NCI-H187 treated with DMSO at 0.1 percent for 48 hours (cell line): ENCODE measurements around the gene PCMT1.
"Not testable (repeated sequence)": the region's sequence is repeated elsewhere in the genome, so short reads cannot be mapped to it uniquely, and the experiment has no call there.

Source experiments
- DNase-seq: peaks from one replicate; lab custom pipeline; 2025; lab: John Stamatoyannopoulos, UW

PCMT1 gene

DNA sequence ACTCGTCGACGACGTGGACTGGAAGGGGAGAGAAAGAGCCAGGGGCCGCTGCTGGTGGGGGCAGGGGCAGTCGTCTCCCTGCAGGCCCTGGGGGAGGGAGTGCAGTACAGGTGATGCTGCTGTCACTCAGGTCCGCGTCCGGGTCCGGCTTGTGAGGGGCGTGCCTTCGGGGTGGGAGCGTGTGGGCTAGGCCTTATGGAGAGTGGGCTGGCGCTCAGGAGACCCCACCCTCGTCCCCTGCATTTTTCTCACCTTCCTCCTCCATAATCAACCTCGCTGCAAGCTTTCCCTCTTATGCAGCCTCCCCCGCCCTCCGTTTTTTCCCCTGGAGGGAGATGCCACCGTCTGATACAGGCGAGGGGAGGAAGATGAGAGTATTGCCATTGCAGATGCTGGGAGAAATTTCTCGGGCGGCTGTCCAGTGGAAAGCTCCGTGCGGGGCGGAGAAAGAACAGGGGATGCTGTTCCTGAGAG, 632 bp downstream of the PCMT1 start:
- DNase-seq = no peak

DNA sequence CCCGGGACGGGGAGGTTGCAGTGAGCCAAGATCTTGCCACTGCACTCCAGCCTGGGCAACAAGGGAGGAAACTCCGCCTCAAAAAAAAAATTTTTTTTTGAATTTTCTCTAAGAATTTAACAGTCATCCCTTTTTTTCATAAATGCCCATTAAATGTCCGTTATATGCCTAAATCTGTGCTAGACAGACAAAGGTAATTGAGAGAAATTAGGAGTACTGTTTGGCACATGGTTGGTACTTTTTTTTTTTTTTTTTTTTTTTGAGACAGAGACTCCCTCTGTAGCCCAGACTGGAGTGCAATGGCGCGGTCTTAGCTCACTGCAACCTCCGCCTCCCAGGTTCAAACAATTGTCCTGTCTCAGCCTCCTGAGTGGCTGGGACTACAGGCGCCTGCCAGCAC, 1.7 kb downstream of the PCMT1 start:
- DNase-seq = no peak

DNA sequence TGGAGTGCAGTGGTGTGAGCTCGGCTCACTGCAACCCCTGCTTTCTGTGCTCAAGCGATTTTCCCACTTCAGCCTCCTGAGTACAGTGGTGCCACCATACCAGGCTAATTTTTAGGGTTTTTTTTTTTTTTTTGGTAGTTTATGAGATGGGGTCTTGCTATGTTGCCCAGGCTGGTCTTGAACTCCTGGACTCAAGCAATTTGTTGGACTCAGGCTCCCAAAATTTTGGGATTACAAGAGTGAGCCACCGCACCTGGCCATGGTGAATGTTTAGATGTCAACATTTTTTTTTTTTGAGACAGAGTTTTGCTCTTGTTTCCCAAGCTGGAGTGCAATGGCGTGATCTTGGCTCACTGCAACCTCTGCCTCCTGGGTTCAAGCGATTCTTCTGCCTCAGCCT, 2.4 kb downstream of the PCMT1 start:
- not testable (repeated sequence) for DNase-seq

DNA sequence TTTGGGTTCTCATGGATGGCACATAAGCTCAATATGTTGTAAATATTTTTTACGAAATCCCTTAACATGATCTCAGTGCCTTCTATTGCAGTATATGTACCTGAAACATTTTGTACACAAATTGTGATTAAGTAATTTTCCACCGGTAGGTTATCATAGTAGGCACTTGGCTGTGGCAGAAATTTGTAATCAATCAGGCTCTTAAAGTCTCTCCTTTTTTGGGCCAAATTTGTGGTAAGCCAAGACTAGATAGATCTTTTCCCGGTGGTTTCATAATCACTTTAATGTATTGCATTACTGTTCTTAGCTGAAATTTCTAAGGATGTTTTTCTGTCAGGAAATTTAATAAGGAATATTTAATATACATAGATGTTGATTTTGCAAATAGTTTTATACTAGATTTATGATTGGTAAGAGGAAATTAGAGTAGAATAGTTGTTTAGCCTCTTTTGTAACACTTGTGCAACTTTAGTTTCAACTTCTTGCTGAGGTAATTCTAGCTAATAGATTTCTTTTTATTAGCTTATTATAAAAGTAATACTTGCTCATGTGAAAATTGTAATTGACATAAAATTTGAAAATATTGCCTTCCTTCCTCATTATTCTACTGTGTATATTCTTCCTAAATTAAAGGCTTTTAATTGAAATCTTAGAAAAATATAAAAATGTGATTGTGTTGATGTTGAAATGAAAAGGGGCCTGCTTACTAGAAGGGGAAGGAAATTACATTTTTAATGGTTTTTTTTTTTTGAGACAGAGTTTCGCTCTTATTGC, 3.2 kb downstream of the PCMT1 start:
- no peak for DNase-seq

DNA sequence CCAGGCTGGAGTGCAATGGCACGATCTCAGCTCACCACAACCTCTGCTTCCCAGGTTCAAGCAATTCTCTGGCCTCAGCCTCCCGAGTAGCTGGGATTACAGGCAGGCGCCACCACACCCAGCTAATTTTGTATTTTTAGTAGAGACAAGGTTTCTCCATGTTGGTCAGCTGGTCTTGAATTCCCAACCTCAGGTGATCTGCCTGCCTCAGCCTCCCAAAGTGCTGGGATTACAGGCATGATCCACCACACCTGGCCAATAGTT, 3.8 kb downstream of the PCMT1 start:
- not testable (repeated sequence) for DNase-seq

DNA sequence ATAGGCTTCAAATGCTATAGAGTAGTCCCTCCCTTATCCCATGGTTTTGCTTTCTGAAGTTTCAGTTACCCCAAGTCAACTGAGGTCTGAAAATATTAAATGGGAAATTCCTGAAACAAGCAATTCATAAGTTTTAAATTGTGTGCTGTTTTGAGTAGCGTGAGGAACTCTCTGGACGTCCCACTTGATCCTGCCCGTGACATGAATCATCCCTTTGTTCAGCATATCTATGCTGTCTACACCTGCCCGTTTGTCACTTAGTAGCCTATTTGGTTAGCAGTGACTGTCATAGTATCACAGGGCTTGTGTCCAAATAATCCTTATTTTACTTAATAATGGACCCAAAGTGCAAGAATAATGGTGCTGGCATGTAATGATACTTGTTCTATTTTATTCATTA, 5.0 kb downstream of the PCMT1 start:
- DNase-seq = no peak

DNA sequence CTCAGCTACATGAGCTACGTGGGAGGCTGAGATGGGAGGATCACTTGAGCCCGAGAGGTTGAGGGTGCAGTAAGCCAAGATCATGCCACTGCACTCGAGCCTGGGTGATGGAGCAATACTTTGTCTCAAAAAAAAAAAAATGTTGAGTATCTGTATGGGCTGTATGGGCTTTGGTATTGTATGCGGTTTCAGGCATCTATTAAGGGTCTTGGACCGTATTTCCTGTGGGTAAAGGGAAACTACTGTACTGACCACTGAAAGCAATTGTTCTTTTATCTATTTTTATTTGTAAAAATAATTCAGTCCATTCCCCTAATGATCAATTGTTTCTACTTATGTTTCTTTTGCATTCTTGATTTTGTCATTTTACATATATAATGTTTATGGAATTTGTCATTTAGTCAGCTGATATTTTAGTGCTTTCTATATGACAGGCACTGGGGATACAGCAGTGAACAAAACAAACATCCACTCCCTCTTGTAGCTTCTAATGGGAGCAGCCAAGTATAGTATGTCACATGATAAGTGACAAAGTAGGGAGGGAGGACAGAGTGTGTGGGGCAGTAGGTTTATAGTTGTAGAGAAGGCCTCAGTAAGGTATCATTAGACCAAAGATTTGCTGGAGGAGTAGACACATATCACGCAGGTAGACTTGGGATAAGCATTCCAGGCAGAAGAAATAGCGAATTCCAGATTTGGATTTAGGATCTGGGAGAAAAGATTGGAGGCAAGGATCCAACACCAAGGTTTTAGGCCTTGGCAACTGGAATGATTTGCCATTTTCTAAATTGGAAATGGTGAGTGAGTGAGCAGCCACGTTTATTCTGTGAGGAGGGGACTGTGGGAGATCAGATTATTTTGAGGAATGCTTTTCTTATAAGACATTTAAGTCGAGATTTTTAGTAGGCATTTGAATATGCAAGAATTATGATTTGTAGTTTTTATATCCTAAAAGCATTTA, 6.0 kb downstream of the PCMT1 start:
- DNase-seq = no peak

DNA sequence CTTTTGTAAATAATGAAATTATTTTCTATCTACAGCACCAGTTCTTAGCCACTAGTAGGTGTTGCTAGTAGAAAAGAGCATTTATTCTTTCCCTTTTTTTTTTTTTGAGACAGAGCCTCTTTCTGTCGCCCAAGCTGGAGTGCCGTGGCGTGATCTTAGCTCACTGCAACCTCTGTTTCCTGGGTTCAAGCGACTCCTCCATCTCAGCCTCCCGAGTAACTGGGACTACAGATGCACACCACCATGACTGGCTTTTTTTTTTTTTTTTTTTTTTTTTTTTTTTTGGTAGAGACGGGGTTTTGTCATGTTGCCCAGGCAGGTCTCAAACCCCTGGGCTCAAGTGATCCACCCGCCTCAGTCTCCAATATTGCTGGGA, 6.7 kb downstream of the PCMT1 start:
- DNase-seq = no peak

DNA sequence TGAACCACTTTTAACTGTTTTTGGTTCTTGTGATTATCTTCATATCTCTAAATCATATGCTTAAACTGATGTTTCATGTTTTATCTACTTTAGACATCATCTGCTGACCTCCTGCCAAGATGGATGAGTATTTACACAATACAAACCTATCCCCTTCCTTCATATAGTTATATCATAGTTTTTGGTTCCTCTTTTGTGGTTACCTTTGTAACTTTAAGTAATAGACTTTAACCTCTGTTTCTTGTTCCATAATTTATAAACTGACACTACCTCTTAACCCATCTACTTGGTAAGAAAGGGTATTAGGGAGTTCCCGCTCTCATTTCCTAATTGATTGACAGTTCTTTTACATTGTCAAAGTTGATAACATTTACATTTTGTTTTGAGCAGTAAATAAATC, 11.9 kb downstream of the PCMT1 start:
- no peak for DNase-seq

DNA sequence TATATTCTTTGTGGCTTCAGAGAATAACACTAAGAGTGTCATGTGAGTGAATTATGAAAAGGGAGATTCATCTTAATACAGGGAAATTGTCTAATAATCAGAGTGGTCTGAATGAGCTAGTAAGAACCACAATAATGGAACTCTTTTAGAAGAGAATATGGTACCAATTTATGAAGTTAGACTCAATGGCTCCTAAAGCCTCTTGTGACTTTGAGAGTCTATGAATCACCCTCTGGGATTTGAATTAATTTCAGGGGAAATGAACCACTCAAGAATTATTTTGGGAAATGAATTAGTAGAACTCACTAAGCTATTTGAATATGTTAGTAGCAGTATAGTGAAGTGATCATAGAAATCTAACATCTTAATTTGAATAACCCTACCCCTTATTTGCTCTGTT, 14.3 kb downstream of the PCMT1 start:
- no peak for DNase-seq

DNA sequence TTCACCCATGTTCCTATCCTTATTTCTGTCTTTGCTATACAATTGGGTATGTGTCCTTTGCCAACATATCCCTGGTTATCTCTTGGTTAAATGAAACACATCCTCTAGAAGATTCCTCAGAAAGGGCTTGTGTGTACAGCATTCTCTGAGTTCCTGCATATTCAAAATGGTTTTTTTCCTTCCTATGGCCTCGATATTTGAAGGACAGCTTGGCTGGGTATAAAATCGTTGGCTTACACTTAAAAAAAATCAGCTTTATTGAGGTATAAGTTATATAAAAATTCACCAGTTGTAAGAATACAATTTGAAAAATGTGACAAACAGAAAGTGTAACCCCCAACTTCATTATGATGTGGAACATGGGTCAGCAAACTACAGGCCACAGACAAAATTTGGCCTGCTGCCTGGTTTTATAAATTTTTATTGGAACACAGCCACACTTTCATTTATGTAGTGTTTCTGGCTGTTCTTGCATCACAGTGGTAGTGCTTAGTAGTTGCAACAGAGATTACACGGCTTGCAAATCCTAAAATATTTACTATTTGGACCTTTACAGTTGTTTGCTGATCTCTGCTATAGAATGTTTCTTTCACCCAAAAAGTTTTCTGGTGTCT, 16.7 kb downstream of the PCMT1 start:
- DNase-seq = no peak

DNA sequence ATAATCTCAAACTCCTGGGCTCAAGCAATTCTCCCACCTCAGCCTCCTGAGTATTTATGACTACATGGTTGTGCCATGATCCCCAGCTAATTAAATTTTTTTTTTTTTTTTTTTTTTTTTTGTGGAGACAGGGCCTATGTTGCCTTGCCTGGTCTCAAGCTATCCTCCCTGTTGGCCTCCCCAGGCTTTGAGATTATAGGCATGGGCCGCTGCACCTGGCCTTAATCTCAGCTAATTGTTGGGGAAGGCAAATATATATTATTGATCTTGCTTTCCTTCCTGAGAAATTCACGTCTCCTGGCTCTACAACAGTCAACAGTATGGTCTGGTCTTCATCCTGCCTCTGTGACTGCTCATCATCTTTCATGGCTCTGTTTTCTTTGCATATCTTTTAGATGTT, 20.1 kb downstream of the PCMT1 start:
- no peak for DNase-seq

DNA sequence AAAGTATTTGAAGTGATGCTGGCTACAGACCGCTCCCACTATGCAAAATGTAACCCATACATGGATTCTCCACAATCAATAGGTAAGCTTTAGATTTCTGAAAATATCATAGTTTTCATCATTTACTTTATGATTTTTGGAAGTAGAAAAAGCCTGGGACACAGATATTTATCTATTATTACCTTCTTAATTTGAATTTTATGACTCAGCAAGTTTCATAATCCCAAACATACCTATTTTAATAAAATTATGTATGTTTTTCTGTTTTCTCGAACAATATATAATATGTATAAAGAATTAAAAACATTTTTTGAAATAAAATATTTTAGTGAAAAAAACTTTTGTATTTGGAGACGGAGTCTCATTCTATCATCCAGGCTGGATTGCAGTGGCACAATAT, 21.6 kb downstream of the PCMT1 start:
- DNase-seq = no peak

DNA sequence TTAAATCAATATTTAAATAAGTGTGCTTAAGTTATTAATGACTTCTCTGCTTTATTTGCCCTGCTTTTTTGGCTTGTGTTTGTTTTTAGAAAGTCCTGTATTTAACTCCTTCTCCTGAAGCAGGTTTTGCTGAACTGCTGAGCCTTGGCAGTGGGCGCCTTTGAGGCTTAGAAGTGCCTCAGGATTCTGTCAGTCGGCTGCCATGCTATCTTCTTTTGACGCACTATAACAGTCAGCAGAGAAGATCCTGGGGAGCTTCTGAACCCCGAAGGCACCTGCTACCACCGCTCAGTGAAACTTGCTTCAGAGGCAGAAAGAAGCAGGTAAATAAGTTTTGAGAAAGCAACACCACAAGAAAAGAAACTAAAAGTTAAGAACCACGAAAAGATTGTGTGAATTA, 22.4 kb downstream of the PCMT1 start:
- DNase-seq = no peak

DNA sequence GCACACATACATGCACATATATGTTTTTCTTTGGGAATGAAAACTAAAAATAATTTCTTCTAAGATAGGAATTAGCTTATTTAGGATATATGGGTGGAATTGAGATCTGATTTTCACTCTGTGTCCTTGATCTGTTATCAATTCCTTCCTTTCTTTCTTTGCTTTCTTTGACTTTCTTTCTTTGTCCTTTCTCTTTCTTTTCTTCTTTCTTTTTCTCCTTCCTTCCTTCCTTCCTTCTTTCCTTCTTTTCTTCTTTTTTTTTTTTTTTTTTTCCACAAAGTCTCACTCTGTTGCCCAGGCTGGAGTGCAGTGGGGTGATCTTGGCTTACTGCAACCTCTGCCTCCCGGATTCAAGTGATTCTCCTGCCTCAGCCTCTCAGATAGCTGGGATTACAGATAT, 28.1 kb downstream of the PCMT1 start:
- DNase-seq = no peak

DNA sequence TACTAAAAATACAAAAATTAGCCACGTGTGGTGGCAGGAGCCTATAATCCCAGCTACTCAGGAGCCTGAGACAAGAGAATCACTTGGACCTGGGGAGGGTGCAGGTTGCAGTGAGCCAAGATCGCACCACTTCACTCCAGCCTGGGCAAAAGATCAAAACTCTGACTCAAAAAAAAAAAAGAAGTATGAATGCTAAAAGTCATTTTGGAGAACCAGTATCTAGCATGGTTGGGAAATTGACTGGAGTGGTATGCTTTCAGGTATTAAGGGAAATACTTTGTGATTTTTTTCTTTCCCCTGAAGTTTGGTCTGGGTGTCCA, 30.1 kb downstream of the PCMT1 start:
- DNase-seq = no peak

DNA sequence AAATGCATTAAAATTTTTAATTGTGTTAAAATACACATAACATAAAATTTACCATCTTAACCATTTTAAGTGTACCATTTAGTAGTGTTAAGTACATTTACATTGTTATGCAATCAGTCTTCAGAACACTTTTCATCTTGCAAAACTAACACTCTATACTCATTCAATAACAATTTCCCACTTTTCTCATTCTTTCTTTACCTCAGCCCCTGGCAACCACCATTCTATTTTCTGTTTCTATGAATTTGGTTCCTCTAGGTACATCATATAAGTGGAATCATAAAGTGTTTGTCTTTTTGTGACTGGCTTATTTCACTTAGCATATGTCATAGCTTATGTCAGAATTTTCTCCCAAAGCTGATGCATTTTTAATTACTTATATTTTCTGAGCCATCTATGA, 32.2 kb downstream of the PCMT1 start:
- no peak for DNase-seq

DNA sequence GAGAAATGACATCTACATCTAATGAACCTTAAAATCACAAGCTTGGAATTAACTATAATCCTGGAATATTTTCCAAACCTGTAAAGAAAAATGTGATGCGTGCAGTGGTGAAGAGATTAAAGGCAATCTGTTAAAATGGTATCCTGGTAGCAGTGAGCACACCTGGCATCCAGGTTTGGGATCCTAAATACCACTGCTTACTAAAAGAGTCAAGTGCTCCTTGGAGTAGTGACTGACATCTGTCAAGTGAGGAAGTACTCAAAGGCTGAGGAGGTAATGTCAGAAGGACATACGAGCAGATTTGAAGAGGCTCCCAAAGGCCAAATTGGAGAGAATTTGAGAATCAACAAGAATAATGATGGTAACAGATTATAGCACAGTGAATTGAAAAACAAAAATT, 32.8 kb downstream of the PCMT1 start:
- no peak for DNase-seq

DNA sequence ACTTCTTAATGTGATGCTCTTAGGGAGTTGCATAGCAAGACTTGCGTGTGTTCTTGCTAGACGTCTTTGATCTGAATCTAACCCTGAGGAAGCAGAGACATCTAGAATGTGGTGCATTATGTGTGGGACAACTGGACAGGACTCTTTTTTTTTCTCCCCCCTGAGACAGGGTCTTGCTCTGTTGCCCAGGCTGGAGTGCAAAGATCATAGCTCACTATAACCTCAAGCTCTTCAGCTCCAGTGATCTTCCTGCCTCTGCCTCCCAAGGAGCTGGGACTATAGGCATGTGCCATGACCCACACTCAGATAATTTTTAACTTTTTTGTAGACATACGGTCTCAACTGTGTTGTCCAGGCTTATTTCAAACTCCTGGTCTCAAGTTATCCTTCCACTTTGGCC, 34.0 kb downstream of the PCMT1 start:
- no peak for DNase-seq

DNA sequence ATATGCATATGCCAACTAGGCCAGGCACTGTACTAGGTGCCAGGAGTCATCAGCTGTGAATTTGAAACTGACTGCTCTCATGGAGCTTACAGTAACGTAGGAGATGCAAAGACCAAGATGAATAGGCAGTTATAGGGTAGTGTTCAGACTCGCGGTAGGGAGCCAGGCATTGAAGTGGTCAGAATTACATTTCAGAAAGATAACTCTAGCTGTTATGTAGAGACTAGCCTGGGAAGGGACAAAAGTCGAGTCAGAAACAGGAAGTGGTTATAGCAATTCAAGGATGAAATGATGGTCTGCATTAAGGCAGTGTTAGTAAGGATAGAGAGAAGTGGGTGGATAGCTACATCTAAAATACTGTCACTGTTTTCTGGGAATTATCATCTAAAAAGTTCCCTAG, 56.6 kb downstream of the PCMT1 start:
- DNase-seq = no peak

DNA sequence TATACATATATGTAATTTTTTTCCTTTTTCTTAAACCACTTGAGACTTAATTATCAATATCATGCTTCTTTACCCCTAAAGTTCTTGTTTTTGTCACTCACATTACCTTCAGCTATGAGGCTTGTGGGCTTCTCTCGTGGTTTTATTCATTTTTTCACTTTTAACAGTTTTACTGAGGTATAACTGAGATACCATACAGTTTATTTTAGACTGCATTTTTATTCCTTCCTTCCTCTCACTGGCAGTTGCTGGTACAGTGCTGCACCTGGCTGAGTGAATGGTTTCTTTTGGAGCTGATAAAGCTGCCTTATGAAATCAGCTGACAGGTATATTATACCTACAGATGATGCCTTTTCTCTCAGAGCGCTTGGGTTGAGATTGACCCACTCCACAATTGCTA, 60.3 kb downstream of the PCMT1 start:
- no peak for DNase-seq

DNA sequence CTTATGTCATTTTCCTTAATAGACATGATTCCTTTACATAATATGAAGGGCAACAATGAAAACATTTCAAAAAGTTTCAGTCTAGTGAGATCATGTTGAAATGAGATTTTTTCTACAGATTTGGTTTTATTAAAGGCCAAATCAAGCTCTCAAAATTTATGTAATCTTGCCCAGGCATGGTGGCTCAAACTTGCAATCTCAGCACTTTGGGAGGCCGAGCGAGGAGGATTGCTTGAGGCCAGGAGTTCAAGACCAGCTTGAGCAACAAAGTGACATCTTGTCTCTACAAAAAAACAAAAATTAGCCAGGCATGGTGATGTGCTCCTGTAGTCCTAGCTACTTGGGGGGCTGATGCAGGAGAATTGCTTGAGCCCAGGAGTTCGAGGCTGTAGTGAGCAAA, 63.8 kb downstream of the PCMT1 start:
- no peak for DNase-seq

DNA sequence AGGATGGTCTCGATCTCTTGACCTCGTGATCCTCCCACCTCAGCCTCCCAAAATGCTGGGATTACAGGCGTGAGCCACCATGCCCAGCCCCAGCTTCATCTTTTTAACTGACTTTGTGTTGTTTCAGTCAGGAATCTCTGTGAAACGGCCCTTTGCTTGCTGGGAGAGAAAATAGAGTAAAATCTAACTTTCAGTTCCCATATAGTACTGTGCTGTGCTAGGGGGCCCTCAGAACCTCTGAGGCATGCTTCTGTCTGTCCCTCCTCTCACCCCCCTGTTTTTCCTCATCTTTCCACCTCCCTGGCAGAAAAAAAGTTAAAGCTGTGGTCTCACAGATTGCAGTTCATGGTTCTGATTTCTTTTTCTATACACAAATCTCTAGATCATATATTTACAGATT, 66.2 kb downstream of the PCMT1 start:
- DNase-seq = no peak
